Heart left ventricle (tissue), 13 donors: ENCODE measurements around the gene PLPPR1.

Source experiments
- POLR2A ChIP-seq, 2 donors: fragments of 450-650 bp; IDR thresholded peaks; one replicate each; pipeline ENCODE4 v1.6.1; 2017; ENCODE audit warnings: antibody characterized with exemption in 2 of 2, mild to moderate bottlenecking in 2 of 2, moderate library complexity in 2 of 2
- TF ChIP-seq, protein P1 (sequence below), 12 donors: fragments of 200-600 bp; sonication (generic) in 4 of 12; IDR thresholded peaks; one replicate each; pipeline versions ENCODE4 v1.5.0 to v1.8.0; 2018 to 2022; ENCODE audit warnings: antibody characterized with exemption in 12 of 12, mild to moderate bottlenecking in 5 of 12
- donor health status: ischemic (EF 13 %, LVEDD 7.1; RV severe dilation, severe dysfunction).
- donor health status: DM: no; HTN: yes; CAD: no.
- donor health status: DM: no; HTN: no; CAD: no.
- donor health status: ischemic (EF 25% LVEDD 6.9; RV normal size, moderate dysfunction).
- donor health status: ischemic (EF 25% LVEDD 5.7; RV mildly dilated, moderate dysfunction).
- donor health status: ischemic (EF 35%, LVEDD 5.7; RV mildly dilated, moderate dysfunction).
- donor health status: nonischemic (EF 11% LVEDD 7.7; RV severe dilation, severe dysfunction).
- donor health status: DM: yes; HTN: yes; CAD: no.
- donor health status: PGD.
- donor health status: ischemic (EF 29% LVEDD 5.4; RV normal size, mild dysfunction).
- donor health status: nonischemic (EF 23%, LVEDD 6.1; RV moderate dilation, normal function).

DNA sequence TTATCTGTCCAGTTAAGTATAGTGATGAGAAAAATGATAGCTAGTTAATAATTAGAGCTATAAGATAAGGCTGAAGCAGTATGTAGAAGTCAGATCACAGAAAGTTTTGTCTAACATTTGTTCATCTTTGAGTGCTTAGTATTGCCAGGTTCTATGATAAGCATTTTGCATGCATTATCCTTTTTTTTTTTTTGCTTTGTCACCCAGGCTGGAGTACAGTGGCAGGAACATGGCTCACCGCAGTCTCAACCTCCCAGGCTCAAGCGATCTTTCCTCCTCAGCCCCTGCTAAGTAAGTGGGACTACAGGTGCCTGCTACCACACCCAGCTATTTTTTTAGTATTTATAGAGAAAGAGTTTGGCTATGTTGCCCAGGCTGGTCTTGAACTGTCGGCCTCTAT lies 338.8 kb downstream of the PLPPR1 start:
- TF ChIP-seq, protein P1, sequence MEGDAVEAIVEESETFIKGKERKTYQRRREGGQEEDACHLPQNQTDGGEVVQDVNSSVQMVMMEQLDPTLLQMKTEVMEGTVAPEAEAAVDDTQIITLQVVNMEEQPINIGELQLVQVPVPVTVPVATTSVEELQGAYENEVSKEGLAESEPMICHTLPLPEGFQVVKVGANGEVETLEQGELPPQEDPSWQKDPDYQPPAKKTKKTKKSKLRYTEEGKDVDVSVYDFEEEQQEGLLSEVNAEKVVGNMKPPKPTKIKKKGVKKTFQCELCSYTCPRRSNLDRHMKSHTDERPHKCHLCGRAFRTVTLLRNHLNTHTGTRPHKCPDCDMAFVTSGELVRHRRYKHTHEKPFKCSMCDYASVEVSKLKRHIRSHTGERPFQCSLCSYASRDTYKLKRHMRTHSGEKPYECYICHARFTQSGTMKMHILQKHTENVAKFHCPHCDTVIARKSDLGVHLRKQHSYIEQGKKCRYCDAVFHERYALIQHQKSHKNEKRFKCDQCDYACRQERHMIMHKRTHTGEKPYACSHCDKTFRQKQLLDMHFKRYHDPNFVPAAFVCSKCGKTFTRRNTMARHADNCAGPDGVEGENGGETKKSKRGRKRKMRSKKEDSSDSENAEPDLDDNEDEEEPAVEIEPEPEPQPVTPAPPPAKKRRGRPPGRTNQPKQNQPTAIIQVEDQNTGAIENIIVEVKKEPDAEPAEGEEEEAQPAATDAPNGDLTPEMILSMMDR (IDR thresholded peaks at IDR 0.05), result no peak
- no peak for TF ChIP-seq POLR2A (IDR thresholded peaks at IDR 0.05)
